DOHH2 (cell line): Measurements from ENCODE around the gene C1QTNF1.

Experiments
- EZH2phosphoT487 ChIP-seq: fragments of 200-600 bp; sonication (generic); IDR thresholded peaks from 2 replicates; pipeline ENCODE4 v1.6.1; 2017; ENCODE audit warnings: borderline replicate concordance, mild to moderate bottlenecking, antibody characterized with exemption, low read length, moderate library complexity, mixed read lengths
- TF ChIP-seq, protein P1 (sequence below): fragments of 200-600 bp; sonication (generic); IDR thresholded peaks from one replicate; pipeline ENCODE4 v1.5.1; 2014; ENCODE audit warnings: antibody characterized with exemption, mild to moderate bottlenecking, low read depth, low read length; ENCODE audit not compliant: poor library complexity, severe bottlenecking

GRCh38 chr17:79072544-79072943 is 48.6 kb downstream of the C1QTNF1 start:
- TF ChIP-seq, protein P1, sequence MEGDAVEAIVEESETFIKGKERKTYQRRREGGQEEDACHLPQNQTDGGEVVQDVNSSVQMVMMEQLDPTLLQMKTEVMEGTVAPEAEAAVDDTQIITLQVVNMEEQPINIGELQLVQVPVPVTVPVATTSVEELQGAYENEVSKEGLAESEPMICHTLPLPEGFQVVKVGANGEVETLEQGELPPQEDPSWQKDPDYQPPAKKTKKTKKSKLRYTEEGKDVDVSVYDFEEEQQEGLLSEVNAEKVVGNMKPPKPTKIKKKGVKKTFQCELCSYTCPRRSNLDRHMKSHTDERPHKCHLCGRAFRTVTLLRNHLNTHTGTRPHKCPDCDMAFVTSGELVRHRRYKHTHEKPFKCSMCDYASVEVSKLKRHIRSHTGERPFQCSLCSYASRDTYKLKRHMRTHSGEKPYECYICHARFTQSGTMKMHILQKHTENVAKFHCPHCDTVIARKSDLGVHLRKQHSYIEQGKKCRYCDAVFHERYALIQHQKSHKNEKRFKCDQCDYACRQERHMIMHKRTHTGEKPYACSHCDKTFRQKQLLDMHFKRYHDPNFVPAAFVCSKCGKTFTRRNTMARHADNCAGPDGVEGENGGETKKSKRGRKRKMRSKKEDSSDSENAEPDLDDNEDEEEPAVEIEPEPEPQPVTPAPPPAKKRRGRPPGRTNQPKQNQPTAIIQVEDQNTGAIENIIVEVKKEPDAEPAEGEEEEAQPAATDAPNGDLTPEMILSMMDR: no peak
- TF ChIP-seq EZH2phosphoT487: no peak
